GM18861 (cell line): ENCODE data around the gene FLT1.

Experiments used
- ATAC-seq: cut with Tn5 transposase; IDR thresholded peaks from one replicate; pipeline ENCODE4 v1.9.1; 2021; ENCODE audit not compliant: unreplicated experiment

Gene FLT1

DNA sequence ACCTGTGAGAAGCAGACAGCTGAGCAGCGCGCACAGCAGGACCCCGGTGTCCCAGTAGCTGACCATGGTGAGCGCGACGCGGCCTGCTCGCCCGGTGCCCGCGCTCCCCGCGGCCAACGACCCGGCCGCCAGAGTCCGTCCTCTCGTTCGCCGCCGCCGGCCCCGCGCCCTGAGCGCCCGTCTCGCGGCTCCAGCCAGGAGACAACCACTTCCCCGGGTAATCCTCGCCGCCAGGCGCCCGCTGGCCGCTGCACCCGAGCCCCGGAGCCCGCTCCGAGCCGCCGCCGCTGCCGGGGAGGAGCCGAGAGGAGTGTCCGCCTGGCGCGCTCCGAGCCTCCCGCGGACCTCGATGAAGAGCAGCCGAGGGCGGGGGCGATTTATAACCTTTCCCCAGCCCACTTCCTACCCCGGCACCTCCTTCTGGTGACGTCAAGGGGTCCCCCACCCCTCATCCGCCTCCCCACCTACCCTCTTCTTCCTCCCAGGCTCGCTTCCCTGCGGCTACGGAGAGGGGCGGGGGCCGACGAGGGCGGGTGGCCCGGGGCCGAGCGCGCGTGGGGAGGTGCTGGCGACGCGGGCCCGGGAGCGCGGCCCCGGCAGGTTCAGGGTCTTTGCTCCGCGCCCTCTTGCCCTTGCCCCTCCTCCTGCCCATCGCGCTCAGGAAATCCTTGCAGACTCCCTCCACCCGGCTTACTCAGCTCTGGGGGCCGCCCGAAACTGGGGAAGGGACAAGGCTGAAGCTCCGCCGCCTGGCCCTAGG is at the start of gene FLT1:
Gene FLT1, minus strand, starts transcription at position 351 of the 760 bp plus-strand sequence. Its CDS starts 285 bp downstream, at position 66.
- ATAC-seq, result no peak

GRCh38 chr13:28544026-28544425 is 49.1 kb upstream of the FLT1 start:
- no peak for ATAC-seq

- ATAC-seq, result no peak
These were observed 47.9 kb upstream of the FLT1 start for GRCh38 chr13:28542804-28543203.

DNA sequence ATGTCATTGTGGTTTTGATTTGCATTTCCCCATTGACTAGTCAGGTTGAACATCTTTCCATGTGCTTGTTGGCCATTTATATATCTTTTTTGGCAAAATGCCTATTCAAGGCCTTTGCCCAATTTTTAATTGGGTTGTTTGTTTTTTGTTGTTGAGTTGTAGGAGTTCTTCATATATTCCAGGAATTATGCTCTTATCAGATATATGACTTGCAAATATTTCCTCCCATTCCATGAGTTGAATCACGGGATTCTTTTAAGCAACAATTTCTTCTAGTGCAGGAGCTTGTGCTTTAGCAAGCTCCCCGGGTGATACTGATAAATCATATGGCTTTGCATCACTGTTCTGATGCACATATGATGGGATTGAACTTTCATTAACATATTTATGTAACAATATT is 47.0 kb upstream of the FLT1 start:
- no peak for ATAC-seq

GRCh38 chr13:28540612-28541011 is 45.7 kb upstream of the FLT1 start:
- peak; percentile 40 for ATAC-seq

DNA sequence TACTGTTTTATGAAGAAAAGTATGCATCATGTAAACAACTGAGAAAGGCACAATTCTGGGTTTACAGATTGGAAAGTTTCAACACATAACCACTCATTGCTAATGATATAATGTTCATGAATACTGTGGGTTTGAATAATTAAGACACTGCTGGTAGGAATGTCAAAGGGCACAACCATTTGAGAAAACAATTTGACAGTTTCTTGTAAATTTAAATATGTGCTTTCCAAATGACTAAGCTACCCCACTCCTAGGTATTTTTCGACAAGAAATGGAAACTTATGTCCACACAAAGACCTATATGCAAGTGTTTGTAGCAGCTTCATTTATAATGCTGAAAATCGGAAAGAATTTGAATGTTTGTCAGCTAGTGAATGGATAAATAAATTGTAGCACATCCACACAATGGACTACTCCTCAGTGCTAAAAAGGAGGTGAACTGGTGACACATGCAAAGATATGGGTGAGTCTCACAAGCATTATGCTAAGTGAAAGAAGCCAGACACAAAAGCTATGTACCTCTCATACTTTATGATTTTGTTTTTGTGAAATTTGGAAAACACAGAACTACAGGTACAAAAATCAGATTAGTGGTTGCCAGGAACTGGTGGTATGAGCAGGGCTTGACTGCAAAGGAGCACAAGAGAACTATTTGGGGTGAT is 44.8 kb upstream of the FLT1 start:
- ATAC-seq, result no peak

DNA sequence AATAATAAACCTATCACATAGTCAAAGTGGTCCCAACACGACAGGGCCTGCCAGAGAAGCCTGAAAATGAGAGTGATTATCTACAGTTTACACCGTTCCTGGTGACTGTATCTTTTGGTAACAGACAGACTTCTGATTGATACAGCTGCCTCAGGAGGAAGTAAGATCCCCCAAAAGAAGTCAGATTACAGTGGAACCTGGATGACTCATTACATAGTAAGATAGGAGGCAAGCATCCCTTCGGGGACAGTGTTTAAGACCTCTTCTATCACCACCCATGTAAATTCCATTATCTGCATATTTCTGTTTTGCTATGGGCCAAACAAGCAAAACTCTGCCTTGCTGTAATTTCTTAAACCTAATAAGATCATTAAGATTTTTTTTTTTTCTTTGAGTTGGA is 44.0 kb upstream of the FLT1 start:
- no peak for ATAC-seq

DNA sequence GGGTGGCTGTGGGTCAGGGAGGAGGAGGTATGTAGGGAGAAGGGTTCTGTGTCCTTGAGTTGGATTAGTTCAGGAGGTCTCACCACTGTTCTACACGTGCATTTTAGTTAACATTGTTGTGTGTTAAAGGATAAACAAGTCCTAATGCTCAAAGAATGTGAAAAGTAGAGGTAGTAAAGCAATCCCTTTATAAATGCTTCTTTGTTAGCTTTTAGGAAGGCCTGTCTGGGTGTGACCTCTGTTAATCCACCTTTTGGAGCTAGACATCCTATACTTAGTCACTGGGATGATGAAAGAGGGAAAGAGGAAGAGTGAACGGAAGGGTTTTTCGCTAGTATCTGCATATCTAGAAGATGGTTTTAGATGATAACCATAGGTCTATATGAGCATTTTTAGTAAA is 42.2 kb upstream of the FLT1 start:
- no peak for ATAC-seq

GRCh38 chr13:28536371-28536770 is 41.4 kb upstream of the FLT1 start:
- no peak for ATAC-seq

DNA sequence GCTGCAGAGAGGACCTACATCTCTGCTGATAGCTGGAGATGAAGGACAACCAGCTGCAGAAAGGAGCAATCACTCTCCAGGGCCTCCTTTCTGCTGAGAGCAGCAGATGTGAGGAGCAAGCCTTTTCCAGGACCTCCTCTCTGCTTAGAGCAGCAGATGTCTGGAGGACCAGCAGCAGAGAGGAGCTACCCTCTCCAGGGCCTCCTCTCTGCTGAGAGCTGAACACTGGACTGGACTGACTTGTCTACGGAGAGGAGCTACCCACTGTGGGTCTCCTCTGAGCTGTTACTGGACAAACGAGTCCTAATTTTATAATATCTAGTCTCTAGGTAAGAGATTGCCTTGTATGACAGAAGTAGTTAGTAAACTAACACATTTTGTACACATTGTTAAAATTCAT is 40.8 kb upstream of the FLT1 start:
- no peak for ATAC-seq

GRCh38 chr13:28534801-28535200 is 39.9 kb upstream of the FLT1 start:
- no peak for ATAC-seq

GRCh38 chr13:28534210-28534609 is 39.3 kb upstream of the FLT1 start:
- no peak for ATAC-seq

GRCh38 chr13:28533441-28534166 is 38.7 kb upstream of the FLT1 start:
- ATAC-seq, result no peak

- no peak for ATAC-seq
These were observed 38.2 kb upstream of the FLT1 start for GRCh38 chr13:28533125-28533436.

- no peak for ATAC-seq
These were observed 37.6 kb upstream of the FLT1 start for GRCh38 chr13:28532388-28533124.

DNA sequence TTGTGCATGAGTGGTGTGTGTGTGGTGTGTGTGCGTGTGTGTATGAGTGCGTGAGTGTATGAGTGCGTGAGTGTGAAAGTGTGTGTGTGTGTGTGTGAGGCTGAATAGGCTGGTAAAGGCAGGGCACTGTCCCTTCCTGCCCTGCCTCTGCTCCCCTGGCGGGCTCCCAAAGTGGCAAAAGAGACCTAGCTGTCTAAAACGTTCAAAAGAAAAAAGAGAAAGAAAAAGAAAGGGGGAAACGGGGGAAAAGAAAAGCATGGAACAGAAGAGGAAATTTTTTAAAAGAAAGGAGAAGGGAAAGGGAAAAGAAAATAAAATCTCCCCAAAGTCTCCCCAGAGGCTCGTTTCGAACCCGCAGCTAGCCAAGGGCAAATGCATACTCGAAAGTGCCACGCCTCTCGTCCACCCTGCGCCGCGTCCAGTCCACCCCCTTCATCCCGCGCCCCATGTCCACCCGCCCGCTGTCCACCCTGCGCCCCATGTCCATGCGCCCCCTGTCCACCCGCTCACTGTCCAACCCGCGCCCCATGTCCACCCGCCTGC is 37.0 kb upstream of the FLT1 start:
- no peak for ATAC-seq

DNA sequence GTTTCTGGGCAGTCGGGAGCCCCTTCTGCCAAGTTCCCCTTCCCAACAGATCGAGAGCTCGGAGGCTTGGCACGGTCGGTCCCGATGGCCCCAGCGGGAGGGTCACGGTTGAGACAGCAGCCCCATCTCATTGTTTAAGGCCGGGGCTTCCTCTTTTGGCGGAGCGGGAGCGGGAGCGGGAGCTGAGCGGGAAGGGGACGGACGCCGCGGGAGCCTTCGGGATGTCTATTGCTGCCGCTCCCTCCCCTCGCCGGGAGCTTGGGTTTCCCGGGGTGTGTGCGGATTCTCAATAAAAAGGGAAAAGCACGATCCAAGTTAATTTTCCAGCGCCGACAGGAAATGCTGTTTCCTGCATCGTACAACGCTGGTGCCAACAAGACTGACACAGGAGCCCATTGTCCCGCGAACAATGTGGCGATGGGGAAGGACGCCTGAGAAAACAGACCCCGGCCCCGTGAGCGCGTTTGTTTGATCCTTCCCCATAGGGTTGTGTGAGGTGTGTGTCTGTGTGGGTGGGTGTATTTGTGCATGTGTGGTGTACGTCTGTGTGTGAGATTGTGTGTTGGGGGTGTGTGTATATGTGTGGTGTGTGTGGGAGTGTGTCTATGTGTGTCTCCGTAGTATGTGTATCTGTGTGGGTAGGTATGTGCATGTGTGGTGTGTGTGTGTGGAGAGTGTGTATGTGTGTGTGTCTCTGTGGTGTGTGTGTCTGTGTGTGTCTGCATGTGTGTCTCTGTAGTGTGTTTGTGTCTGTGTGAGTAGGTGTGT is 36.3 kb upstream of the FLT1 start:
- ATAC-seq, result no peak

GRCh38 chr13:28530729-28531076 is 35.8 kb upstream of the FLT1 start:
- ATAC-seq, result no peak

DNA sequence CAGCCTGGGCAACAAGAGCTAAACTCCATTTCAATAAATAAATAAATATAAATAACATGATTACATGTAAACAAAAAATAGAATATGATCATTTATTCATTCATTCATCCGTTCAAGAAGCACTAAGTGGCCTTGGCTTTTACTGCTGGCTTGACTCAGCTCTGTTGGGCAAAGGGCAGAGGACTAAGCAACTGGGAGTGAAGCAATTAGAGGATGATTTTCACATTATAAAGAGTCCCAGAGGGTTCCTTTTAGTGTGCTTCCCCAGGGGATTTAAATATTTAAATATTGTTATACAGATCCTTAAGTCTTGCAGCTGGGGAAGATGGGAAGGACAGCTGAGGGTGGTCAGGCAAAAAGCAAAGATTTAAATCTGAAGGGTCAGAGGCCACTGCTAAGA is 34.9 kb upstream of the FLT1 start:
- ATAC-seq, result no peak

DNA sequence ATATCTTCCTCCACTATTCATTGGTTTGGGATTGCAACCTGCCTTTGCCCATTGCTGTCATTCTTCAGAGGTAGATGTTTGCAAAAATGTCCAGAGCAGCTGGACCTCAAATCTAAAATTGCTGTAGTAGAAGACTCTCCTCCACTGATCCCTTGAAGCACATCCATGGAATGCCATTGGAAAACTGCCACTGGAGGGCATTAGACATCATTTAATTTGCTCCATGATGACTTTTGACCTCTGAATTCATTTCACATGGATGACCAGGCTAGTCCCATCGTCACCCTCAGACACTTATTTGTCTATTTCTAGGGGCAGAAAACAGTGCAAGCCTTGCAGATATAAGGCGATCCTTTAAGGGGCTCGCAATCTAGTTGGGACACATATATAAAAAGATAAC is 33.9 kb upstream of the FLT1 start:
- no peak for ATAC-seq

GRCh38 chr13:28528388-28528787 is 33.5 kb upstream of the FLT1 start:
- ATAC-seq, result no peak
